Choroid plexus epithelial cell (primary cell): ENCODE measurements around the gene DHH.

Source experiments
- DNase-seq: peaks from one replicate; pipeline ENCODE4 v3.0.0-alpha.2; 2010; ENCODE audit warnings: low read depth
- H3K4me3 ChIP-seq: 2 replicates; pipeline ENCODE4 v1.5.1; 2011; ENCODE audit warnings: low read depth, mild to moderate bottlenecking, control low read depth, low read length, moderate library complexity
- CTCF ChIP-seq: conservative IDR thresholded peaks from 2 replicates; pipeline ENCODE4 v1.5.1; 2011; ENCODE audit warnings: low read depth, mild to moderate bottlenecking, control low read depth, inconsistent platforms, low read length, moderate library complexity

DHH gene

GRCh38 chr12:49037111-49037946 is 57.3 kb downstream of the DHH start:
- no peak for DNase-seq
- no peak overlapping the region for H3K4me3 ChIP-seq

More at GRCh38 chr12:49037111-49037946, 57.3 kb downstream of the DHH start:
- no peak for TF ChIP-seq CTCF
